Measurements from ENCODE around the gene KCNB1. TPM values are rescaled to one million over a fixed set of nuclear protein-coding genes. Genes with fewer than 3 reads are reported as not detected.

Gene KCNB1
- total and polyA plus RNA-seq, 2 of the 4 experiments (the other 2 are of a cell fraction): 0.05 TPM; not detected in 1

GRCh38 chr20:49496043-49496442, 13.6 kb upstream of the KCNB1 start:
- in situ Hi-C loops (cut with MboI; ENCODE audit: low sequenced_read_pairs) (no loop called here), dilution Hi-C loops (cut with HindIII; ENCODE audit: low sequenced_read_pairs, unreplicated experiment) (no loop called here), intact Hi-C loops (cut with micrococcal nuclease) (no loop called here)
- POLR2A ChIA-PET (ENCODE audit: unreplicated experiment): no interaction called here
- Histone ChIP-seq H2BK5ac (ENCODE audit: low read depth, low read length, poor library complexity, severe bottlenecking) (no peak overlapping the region), H3K9me3 (ENCODE audit: control insufficient read depth, insufficient read depth, low read length) (peaks cover 5% of the 10 kb centered on the region; the same call in 1 of the 2 replicates), H3K27me3 (ENCODE audit: control insufficient read depth, insufficient read depth, low read length) (peaks cover 36% of the 10 kb centered on the region), H3K4me2 (ENCODE audit: low read depth, low read length) (no peak overlapping the region), H4K5ac (ENCODE audit: low read depth, low read length) (no peak overlapping the region), H2AK5ac (ENCODE audit: low read depth, low read length) (no peak overlapping the region), H3K9me1 (ENCODE audit: insufficient read depth, low read length) (no peaks in the 10 kb centered on the region), H3K36me3 (ENCODE audit: control insufficient read depth, insufficient read depth, low read length) (no peaks in the 10 kb centered on the region), H2AK9ac (replicated peaks; ENCODE audit: low read depth, low read length, poor library complexity) (no peak overlapping the region), H2AFZ (replicated peaks; ENCODE audit: low read length, poor library complexity) (no peak overlapping the region), H4K20me1 (ENCODE audit: insufficient read depth, low read length) (no peaks in the 10 kb centered on the region), H3K4ac (ENCODE audit: low read depth, low read length) (no peak overlapping the region), H2BK20ac (ENCODE audit: low read depth, low read length) (no peak overlapping the region), H3K9ac (ENCODE audit: low read depth, low read length) (no peak overlapping the region), H3K56ac (ENCODE audit: extremely low read depth, insufficient read depth, low read length) (no peak overlapping the region), H3K18ac (ENCODE audit: low read depth, low read length) (no peak overlapping the region), H3K79me1 (ENCODE audit: low read depth in 1 of 2, low read length in 2 of 2) (no peaks in the 10 kb centered on the region), H3K23ac (ENCODE audit: low read depth, low read length) (no peak overlapping the region), H2BK120ac (ENCODE audit: low read depth, low read length) (no peak overlapping the region), H3K4me3 (ENCODE audit: insufficient read depth, low read depth, low read length) (no peak overlapping the region), H4K8ac (ENCODE audit: low read depth in 2 of 2, low read length in 2 of 2) (no peak overlapping the region), H3K27ac (ENCODE audit: insufficient read depth, low read length) (no peak overlapping the region), H4K91ac (ENCODE audit: insufficient read depth, low read depth, low read length) (no peak overlapping the region), H3K4me1 (ENCODE audit: control insufficient read depth, insufficient read depth, low read length) (no peaks in the 10 kb centered on the region), H2BK15ac (ENCODE audit: low read depth, low read length) (no peak overlapping the region), H3K14ac (replicated peaks; ENCODE audit: low read depth, low read length) (no peak overlapping the region)
- TF ChIP-seq CTCF (conservative IDR thresholded peaks at IDR 0.05; ENCODE audit: low read depth, low read length): no peak
- no peak for TF ChIP-seq FOS (IDR thresholded peaks at IDR 0.05; ENCODE audit: low read depth, low read length)
- no peak for TF ChIP-seq RFX5 (IDR thresholded peaks at IDR 0.05; ENCODE audit: low read depth, low read length)
- no peak for TF ChIP-seq RCOR1 (IDR thresholded peaks at IDR 0.05; ENCODE audit: insufficient replicate concordance, low read length)
- TF ChIP-seq POLR2A (IDR thresholded peaks at IDR 0.05; ENCODE audit: low read depth, low read length): no peak
- no peak for TF ChIP-seq CHD1 (IDR thresholded peaks at IDR 0.05; ENCODE audit: low read depth, low read length)
- no peak for TF ChIP-seq ELK1 (IDR thresholded peaks at IDR 0.05; ENCODE audit: borderline replicate concordance, low read depth, low read length)
- TF ChIP-seq MXI1 (IDR thresholded peaks at IDR 0.05; ENCODE audit: borderline replicate concordance, low read depth, low read length): no peak
- no peak for TF ChIP-seq SMC3 (IDR thresholded peaks at IDR 0.05; ENCODE audit: low read depth, low read length)
- no peak for TF ChIP-seq BHLHE40 (IDR thresholded peaks at IDR 0.05; ENCODE audit: low read depth, low read length)
- TF ChIP-seq MAZ (IDR thresholded peaks at IDR 0.05; ENCODE audit: borderline replicate concordance, low read depth, low read length): no peak
- no peak for TF ChIP-seq RAD21 (IDR thresholded peaks at IDR 0.05; ENCODE audit: low read length)
- TF ChIP-seq USF2 (IDR thresholded peaks at IDR 0.05; ENCODE audit: low read depth, low read length): no peak
- no peak for TF ChIP-seq MAFK (IDR thresholded peaks at IDR 0.05; ENCODE audit: low read depth, low read length)
- no peak for TF ChIP-seq NFE2L2 (IDR thresholded peaks at IDR 0.05; ENCODE audit: low read depth, low read length)
- TF ChIP-seq CEBPB (IDR thresholded peaks at IDR 0.05; ENCODE audit: low read depth, low read length): no peak
- ATAC-seq (ENCODE audit: low read depth) (no peak), DNase-seq (no peak)
- WGBS, 2 experiments (ENCODE audit: extremely low coverage in 2 of 2, insufficient read length in 1 of 2): 39 to 100% methylated on average over 1 to 3 of the region's 4 CpGs
- no TSS peak for BruUV-seq (replicated peaks)
- CTCF ChIA-PET: no interaction called here

Data from IMR-90 (cell line).